HG02678 (cell line): Measurements from ENCODE around the gene TFIP11.

Experiments used
- ATAC-seq: cut with Tn5 transposase; IDR thresholded peaks from one replicate; pipeline ENCODE4 v1.9.1; 2021; ENCODE audit warnings: mild to moderate bottlenecking, moderate library complexity; ENCODE audit not compliant: unreplicated experiment

The TFIP11 gene

DNA sequence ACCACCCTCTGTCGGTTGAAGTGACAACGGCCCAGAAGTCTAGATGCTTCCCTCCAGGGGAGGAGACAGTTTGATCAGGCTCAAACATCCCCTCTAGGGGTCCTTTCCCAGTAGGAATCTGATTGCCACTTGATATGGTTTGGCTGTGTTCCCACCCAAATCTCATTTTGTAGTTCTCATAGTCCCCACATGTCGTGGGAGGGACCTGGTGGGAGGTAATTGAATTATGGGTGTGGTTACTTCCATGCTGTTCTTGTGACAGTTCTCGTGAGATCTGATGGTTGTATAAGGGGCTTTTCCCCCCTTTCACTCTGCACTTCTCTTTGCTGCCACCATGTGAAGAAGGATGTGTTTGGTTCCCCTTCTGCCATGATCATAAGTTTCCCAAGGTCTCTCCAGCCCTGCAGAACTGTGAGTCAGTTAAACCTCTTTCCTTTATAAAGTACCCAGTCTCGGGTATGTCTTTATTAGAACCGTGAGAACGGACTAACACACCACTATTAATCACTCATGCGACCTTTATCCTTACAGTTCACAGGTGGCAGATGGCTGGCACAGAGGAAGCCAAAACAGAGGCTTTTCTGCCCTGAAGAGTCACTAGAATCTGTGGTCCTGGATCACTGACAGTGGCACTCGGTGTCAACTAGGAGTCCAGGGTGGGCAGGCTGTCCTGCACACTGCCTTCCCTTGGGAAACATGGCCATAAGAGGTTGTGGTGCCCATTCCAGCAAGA lies 61.7 kb downstream of the TFIP11 start:
- ATAC-seq: no peak

DNA sequence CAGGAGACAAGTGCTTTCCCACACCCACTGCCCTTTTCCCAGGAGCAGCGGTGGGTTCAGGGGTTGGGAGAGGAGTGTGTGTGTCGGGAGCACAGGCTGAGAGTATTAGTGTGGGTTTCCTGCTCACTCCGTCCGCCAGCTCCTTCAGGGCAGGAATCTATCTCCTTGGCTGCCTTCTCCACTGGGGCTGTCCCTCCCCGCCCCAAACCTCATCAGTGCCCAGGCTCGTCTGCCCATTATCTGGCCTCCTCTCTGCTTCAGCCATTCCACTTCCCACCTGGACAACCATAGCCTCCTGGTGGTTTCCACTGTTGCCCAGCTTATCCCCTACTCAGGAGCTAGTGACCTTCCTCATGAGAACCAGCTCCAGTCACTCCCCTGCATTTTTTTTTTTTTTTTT lies 63.3 kb downstream of the TFIP11 start:
- ATAC-seq: no peak

DNA sequence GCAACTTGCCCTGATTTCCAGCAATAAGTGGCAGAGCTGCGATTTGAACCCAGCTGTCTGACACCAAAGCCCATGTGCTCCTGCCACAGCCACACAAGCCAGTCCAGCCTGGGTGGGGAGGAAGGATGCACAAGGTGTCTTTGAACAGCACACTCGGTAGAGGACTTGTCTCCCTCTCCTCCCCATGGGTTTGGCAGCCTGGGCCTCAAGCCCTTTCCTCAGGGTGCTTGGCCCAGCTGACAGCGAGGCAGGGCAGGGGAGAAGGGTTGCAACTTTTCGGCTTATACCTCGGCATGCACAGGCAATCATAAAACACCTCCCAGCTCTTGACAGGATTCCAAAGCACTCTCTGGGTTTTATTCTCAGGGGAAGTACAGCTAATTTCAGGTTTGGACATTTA lies 63.9 kb downstream of the TFIP11 start:
- ATAC-seq: no peak

DNA sequence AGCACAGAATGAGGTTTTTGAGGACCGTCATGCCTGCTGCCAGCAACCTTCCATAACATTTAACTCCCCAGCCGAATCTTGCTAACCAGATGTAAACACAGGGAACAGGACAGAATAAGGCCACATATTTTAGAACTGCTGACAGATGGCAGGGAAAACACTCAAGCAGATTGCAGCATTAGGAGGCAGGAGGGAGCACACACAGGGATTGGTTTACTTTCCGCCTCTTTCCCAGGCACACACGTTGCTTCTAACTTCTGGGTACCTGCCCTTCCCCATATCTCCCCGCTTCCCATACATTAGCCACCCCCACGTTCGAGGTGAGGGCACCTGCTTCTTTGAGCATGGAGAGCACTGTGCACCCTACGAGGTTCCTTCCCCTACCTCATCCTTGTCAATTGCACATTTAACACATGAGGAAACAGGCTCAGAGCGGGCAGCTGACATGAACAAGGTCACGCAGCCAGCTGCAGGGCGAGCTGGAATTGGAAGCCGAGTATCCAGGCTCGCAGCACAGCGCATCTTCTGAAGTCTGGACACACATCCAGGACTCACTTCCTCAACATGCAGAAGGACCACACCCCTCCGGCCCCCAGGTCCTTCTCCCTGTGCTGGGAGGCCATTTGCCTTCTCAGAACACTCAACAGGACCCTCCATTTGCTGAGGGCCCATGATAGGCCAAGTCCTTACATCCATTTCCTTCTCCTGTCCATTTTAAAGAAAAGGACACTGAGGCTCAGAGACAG lies 64.5 kb downstream of the TFIP11 start:
- no peak for ATAC-seq

DNA sequence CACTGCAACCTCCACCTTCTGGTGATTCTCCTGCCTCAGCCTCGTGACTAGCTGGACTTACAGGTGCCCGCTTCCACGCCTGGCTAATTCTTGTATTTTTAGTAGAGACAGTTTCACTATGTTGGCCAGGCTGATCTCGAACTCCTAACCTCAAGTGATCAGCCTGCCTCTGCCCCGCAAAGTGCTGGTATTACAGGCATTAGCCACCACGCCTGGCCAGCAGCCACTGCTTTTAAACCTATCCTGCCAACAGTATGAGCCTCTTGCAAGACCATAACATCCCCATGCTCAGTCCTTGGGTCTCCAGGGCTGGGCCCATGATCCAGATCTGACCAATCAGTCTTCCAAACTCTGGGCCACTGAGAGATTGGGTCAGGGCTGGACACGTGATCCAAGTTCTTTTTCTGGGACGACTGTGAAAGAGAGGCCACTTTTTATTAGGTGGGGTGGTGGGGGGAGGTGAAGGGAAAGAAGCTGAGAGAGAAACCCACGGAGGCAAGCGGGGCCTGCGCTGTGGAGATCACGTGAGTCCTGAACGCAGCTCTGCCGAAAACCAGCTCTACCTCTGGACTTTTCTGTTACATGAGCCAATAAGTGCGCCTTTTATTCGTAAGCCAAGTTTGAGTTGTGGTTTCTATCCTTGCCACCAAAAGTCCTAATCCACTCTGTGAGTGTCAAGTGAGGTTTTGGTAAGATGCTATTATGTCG lies 65.3 kb downstream of the TFIP11 start:
- no peak for ATAC-seq

DNA sequence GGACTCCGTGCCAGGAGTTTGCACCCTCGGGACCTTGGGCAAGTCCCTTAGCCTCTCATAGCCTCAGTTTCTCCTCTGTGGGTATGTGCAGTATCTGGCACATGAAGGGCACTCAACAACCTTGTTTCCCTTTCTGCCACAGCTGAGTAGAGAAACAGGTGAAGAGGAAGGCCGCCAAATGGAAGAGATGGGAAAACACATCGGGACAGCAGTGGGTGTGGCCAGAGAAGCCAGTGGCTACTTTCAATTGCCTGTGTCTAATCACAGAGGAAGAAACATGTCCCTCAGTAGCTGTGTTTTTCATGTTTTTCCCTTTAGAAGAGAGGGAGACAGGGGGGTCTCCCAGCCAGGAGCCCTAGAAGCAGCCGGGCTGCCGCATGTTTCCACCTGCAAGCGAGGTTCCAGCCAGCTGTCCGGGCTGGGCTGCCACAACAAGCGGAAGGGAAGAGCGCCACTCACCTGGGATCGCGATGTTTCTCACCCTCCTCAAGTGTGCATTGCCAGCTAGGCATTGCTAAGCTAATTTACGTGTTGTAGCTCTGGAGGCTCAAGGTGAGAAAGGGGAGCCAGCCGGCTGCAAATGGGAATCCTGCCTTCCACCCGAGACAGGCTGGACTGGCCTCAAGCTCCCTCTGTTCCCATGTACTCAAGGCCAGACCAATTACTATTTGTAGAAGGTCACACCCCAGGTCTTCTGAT lies 66.5 kb downstream of the TFIP11 start:
- ATAC-seq: no peak

DNA sequence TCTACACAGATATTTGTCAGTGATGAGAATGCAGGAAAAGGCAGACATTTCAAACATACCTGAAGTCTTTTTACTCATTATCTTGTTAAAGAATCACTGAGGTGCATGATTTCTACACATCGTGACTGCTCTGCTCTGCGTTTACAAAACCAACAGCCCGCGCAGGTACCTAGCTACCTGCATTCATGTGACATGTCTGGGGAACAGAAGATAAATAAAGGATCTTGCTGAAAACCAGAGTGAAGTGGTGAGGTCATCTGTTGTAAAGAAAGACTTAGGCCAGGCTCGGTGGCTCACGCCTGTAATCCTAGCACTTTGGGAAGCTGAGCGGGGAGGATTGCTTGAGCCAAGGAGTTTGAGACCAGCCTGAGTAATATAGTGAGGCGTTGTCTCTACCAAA lies 67.5 kb downstream of the TFIP11 start:
- ATAC-seq: no peak

DNA sequence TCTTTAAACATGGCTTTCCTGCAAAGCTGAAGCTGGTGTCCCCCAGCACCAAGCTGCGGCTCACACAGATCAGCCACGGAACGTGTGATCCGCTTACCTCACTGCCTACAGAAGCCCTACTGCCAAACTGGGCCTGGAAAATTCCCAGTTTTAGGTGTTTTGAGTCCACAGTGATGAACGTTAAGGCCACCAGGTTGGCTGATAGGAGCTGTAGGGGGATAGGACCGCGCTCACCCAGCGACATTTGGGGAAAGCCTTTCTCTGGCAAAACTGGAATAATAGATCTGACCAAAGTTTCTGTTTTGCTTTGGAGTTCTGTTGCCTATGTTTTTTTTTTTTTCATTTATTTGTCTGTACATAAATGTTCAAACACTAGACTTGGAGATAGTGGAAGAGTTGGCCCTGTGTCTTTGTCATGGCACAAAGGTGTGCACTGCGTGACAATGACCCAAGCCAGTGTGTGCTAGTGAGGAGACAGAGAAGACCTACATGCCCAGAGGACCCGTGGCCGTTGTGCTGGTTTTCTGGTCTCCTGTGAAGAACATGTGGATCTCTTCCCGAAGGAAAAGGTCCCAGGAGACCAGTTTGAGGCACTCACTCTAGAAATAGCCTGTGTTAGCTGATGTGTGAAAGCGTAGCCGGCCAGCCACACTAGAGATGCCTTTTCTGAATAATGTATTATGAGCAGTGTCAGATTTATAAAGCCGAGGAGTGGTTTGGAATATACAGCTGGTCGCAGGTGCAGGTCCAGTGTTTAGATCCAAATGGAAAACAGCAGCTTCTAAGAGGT lies 68.2 kb downstream of the TFIP11 start:
- ATAC-seq: no peak

DNA sequence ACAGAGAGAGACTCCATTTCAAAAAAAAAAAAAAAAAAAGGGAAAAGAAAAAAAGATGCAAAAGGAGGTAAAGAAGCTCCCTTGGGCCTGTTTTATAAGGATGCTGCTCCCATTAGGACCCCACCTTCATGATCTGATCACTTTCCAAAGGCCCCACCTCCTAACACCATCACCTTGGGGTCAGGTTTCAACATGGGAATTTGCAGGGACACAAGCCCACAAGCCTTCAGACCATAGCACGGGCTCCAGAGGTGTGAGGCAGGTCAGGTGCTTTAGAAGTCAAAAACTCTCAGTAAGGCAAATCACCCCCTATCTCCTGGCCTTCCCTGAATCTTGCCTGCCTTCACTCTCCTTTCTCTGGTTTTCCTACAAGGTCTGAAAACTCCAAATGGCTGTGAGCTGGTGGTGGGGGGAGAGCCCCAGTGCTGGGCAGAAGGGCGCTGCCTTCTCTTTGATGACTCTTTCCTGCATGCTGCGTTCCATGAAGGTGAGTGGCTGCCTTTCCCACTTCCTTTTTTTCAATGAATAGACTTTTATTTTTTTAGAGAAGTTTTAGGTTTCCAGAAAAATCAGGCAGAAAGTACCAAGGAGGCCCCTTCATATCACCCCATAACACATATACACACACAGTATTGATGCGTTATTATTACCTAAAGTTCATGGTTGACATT lies 70.1 kb downstream of the TFIP11 start:
- ATAC-seq: no peak
